GM12878 (cell line): ENCODE data around the gene SARS1. TPM values are rescaled to one million over a fixed set of nuclear protein-coding genes. Genes with fewer than 3 reads are reported as not detected.

Experiments
- ATAC-seq: fragments of 200-7000 bp; cut with Tn5 transposase; 3 replicates; pipeline ENCODE4 v1.9.1; 2020; ENCODE audit warnings: mild to moderate bottlenecking, moderate library complexity
- BruUV-seq: library from RNA; stranded (reverse); fragments of 400-500 nt; replicated peaks from 2 replicates; lab custom pipeline; 2021; lab: Mats Ljungman, UMichigan
- CTCF ChIA-PET: fragments of 300-600 bp; sonication (Branson Sonifier 250); formaldehyde crosslinking; extraction: SDS; loops from one replicate; lab custom pipeline; 2021; ENCODE audit warnings: inconsistent platforms; lab: Yijun Ruan, JAX
- POLR2A ChIA-PET: fragments of 350-600 bp; formaldehyde crosslinking; extraction: SDS; loops from one replicate; lab custom pipeline; 2021; ENCODE audit warnings: inconsistent platforms; lab: Charles Lee
- RAD21 ChIA-PET: fragments of 300-600 bp; sonication (Branson Sonifier 250); formaldehyde crosslinking; loops from one replicate; lab custom pipeline; 2023; ENCODE audit warnings: antibody characterized with exemption; ENCODE audit not compliant: unreplicated experiment; lab: Charles Lee
- SMC1A ChIA-PET: fragments of 300-600 bp; sonication (Branson Sonifier 250); formaldehyde crosslinking; loops from one replicate; lab custom pipeline; 2023; ENCODE audit not compliant: unreplicated experiment, uncharacterized antibody; lab: Charles Lee
- DNase-seq: peaks from one replicate; pipeline ENCODE4 v3.0.0-alpha.2; 2011; ENCODE audit warnings: low read depth, low spot score
- FAIRE-seq: peaks from 3 replicates; lab custom pipeline; 2011; peaks lifted over from hg19 to GRCh38; lab: Jason Lieb, UNC
- H2AFZ ChIP-seq: 2 replicates; pipeline ENCODE4 v1.6.0; 2011; ENCODE audit warnings: low read depth, low read length, control low read depth; ENCODE audit not compliant: control insufficient read depth
- H3K27ac ChIP-seq: 2 replicates; pipeline ENCODE4 v1.5.1; 2011; ENCODE audit warnings: control low read depth; ENCODE audit not compliant: control insufficient read depth, insufficient read depth
- H3K27me3 ChIP-seq, 2 experiments: replicated peaks in 1 of 2; 2 replicates each; pipeline versions ENCODE4 v1.6.0 to v1.6.1; 2011; ENCODE audit warnings: low read length in 1 of 2; ENCODE audit not compliant: control insufficient read depth in 2 of 2, insufficient read depth in 2 of 2
- H3K36me3 ChIP-seq, 2 experiments: 2 replicates each; pipeline ENCODE4 v1.5.1; 2011; ENCODE audit warnings: low read length in 1 of 2; ENCODE audit not compliant: control insufficient read depth in 2 of 2, insufficient read depth in 2 of 2
- H3K4me1 ChIP-seq: 2 replicates; pipeline ENCODE4 v1.6.1; 2011; ENCODE audit warnings: mild to moderate bottlenecking, low read length, moderate library complexity, mixed read lengths; ENCODE audit not compliant: control insufficient read depth, insufficient read depth
- H3K4me2 ChIP-seq: 2 replicates; pipeline ENCODE4 v1.6.0; 2011; ENCODE audit warnings: control low read depth; ENCODE audit not compliant: control insufficient read depth, insufficient read depth
- H3K4me3 ChIP-seq: fragments of 200-600 bp; sonication (generic); 2 replicates; pipeline ENCODE4 v1.5.1; 2016
- H3K79me2 ChIP-seq: 2 replicates; pipeline ENCODE4 v1.6.0; 2011; ENCODE audit warnings: low read length; ENCODE audit not compliant: control insufficient read depth, insufficient read depth
- H3K9ac ChIP-seq: 2 replicates; pipeline ENCODE4 v1.8.0; 2011; ENCODE audit warnings: low read length, control low read depth, mixed read lengths; ENCODE audit not compliant: control insufficient read depth, insufficient read depth
- H3K9me3 ChIP-seq: replicated peaks from 3 replicates; pipeline ENCODE4 v1.5.1; 2011; ENCODE audit warnings: mild to moderate bottlenecking, low read length; ENCODE audit not compliant: control insufficient read depth, insufficient read depth
- H4K20me1 ChIP-seq: 2 replicates; pipeline ENCODE4 v1.6.0; 2011; ENCODE audit not compliant: control insufficient read depth, insufficient read depth
- HDAC6 ChIP-seq: fragments of 200-600 bp; sonication (generic); IDR thresholded peaks from one replicate; pipeline ENCODE4 v1.8.0; 2017; ENCODE audit warnings: antibody characterized with exemption; ENCODE audit not compliant: unreplicated experiment
- MXI1 ChIP-seq: fragments of 150-350 bp; IDR thresholded peaks from 2 replicates; pipeline ENCODE4 v1.6.1; 2011; ENCODE audit warnings: low read depth, mild to moderate bottlenecking, inconsistent platforms, low read length, improper control_type of control experiment
- MYB ChIP-seq: fragments of 150-350 bp; IDR thresholded peaks from 2 replicates; pipeline ENCODE4 v1.6.1; 2014; ENCODE audit warnings: mild to moderate bottlenecking, low read depth, low read length, borderline replicate concordance
- PAX8 ChIP-seq: fragments of 450-650 bp; IDR thresholded peaks from 2 replicates; pipeline ENCODE4 v1.6.1; 2017; ENCODE audit warnings: mild to moderate bottlenecking, moderate library complexity
- ZNF217 ChIP-seq: fragments of 450-650 bp; IDR thresholded peaks from 2 replicates; pipeline ENCODE4 v1.6.1; 2017; ENCODE audit warnings: antibody characterized with exemption, mild to moderate bottlenecking
- WGBS: methylation state at CpG from one replicate; pipeline ENCODE4 v1.1.6; 2016; ENCODE audit warnings: low lambda C conversion rate; ENCODE audit not compliant: insufficient replicate concordance, insufficient coverage; ENCODE audit errors: missing lambda C conversion rate; 5-methylcytosine and 5-hydroxymethylcytosine counted together
- in situ Hi-C: fragments of 300-500 bp; cut with MboI; formaldehyde crosslinking; loops from 9 replicates; pipeline ENCODE4 v1.14.3; 2018; ENCODE audit warnings: mixed read lengths
- intact Hi-C: fragments of 100-400 bp; cut with micrococcal nuclease; formaldehyde crosslinking; loops from one replicate; pipeline ENCODE4 v1.14.2; 2022; ENCODE audit not compliant: unreplicated experiment
- polyA plus RNA-seq, 11 experiments: library from polyadenylated mRNA; depleted of rRNA in 4 of 11; unstranded in 6 of 11; stranded (reverse) in 5 of 11; fragments of >200 nt; fragmentation: Nextera tagmentation in 4 of 11; fragmentation: Illumina TruSeq in 1 of 11; extraction: Ambion mirVana in 4 of 11; extraction: Trizol in 1 of 11; gene quantifications; 1 replicate in 1 of 11; 2 replicates in 10 of 11; pipeline versions ENCODE4 v1.2.1 to v1.2.3, GENCODE V29; 2011 to 2016; ENCODE audit warnings: inconsistent platforms in 2 of 11, missing spikeins in 2 of 11, low read depth in 1 of 11
- total RNA-seq, 4 experiments: library from RNA; depleted of rRNA in 3 of 4; stranded (reverse); fragments of >200 nt in 3 of 4; fragmentation: Illumina TruSeq in 1 of 4; extraction: Trizol in 1 of 4; gene quantifications; 2 replicates each; pipeline versions ENCODE4 v1.2.1 to v1.2.3, GENCODE V29; 2013 to 2021
- TF ChIP-seq, protein P1 (sequence below): fragments of 450-650 bp; IDR thresholded peaks from 2 replicates; pipeline ENCODE4 v1.6.1; 2017; ENCODE audit warnings: mild to moderate bottlenecking, moderate library complexity

The SARS1 gene
- total and polyA plus RNA-seq, 10 of the 15 experiments (the other 5 are each of a cell fraction or from before 2014, with no cell fraction given) = 103 to 202 (median 138) TPM

DNA sequence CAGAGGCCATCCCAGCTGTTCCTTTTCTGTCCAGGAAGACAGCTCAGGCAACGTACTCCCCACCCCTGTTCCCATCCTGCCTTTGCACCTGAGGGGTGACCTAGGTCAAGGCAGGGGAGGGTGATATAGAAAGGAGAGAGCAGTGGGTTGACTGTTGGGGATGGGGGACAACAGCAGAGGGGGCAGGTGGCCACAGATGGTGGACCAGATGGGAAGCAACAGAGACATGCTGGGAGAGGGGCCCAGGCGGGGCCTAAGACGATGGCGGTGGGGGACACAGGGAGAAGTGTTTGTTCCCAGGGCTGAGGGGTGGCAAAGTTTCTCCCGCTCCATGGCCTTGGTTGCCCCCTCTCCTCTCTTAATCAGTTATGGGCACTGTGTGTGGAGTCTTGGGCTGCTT lies 42.0 kb downstream of the SARS1 start:
- SMC1A ChIA-PET = interaction anchor here (1.1 kb wide), 1 partner anchor 49 kb away, joined by 3 read pairs; no protein-coding TSS in a partner anchor
- ATAC-seq (no peak), FAIRE-seq (no peak)
- Histone ChIP-seq H3K4me1 (no peaks in the 10 kb centered on the region), H3K4me3 (no peak overlapping the region), H3K27me3 (peaks cover 1% of the 10 kb centered on the region in 2 experiments; a peak in 3 of 4 replicates), H3K27ac (no peak overlapping the region), H3K9me3 (no peaks in the 10 kb centered on the region), H3K9ac (no peak overlapping the region), H3K4me2 (no peak overlapping the region), H2AFZ (no peak overlapping the region), H3K36me3 (no peaks in the 10 kb centered on the region), H4K20me1 (no peaks in the 10 kb centered on the region)
- POLR2A ChIA-PET = no interaction called here
- intact Hi-C loops (no loop called here), in situ Hi-C loops (no loop called here)
- BruUV-seq = no TSS peak
- RAD21 ChIA-PET = no interaction called here
- CTCF ChIA-PET = no interaction called here
- TF ChIP-seq HDAC6 = no peak
- TF ChIP-seq, protein P1, sequence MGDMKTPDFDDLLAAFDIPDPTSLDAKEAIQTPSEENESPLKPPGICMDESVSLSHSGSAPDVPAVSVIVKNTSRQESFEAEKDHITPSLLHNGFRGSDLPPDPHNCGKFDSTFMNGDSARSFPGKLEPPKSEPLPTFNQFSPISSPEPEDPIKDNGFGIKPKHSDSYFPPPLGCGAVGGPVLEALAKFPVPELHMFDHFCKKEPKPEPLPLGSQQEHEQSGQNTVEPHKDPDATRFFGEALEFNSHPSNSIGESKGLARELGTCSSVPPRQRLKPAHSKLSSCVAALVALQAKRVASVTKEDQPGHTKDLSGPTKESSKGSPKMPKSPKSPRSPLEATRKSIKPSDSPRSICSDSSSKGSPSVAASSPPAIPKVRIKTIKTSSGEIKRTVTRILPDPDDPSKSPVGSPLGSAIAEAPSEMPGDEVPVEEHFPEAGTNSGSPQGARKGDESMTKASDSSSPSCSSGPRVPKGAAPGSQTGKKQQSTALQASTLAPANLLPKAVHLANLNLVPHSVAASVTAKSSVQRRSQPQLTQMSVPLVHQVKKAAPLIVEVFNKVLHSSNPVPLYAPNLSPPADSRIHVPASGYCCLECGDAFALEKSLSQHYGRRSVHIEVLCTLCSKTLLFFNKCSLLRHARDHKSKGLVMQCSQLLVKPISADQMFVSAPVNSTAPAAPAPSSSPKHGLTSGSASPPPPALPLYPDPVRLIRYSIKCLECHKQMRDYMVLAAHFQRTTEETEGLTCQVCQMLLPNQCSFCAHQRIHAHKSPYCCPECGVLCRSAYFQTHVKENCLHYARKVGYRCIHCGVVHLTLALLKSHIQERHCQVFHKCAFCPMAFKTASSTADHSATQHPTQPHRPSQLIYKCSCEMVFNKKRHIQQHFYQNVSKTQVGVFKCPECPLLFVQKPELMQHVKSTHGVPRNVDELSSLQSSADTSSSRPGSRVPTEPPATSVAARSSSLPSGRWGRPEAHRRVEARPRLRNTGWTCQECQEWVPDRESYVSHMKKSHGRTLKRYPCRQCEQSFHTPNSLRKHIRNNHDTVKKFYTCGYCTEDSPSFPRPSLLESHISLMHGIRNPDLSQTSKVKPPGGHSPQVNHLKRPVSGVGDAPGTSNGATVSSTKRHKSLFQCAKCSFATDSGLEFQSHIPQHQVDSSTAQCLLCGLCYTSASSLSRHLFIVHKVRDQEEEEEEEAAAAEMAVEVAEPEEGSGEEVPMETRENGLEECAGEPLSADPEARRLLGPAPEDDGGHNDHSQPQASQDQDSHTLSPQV = no peak
- TF ChIP-seq MYB = no peak
- no peak for TF ChIP-seq ZNF217
- TF ChIP-seq PAX8 = no peak
- TF ChIP-seq MXI1 = no peak
- TF ChIP-seq, all 136 proteins: peak for 0
- no peaks in the 10 kb centered on the region for H3K79me2 ChIP-seq
- no peak for DNase-seq
- WGBS = 54% methylated on average over 5 of the region's 5 CpGs
